ENCODE results near the gene ATG14.
"Not testable (repeated sequence)": the region's sequence is repeated elsewhere in the genome, so short reads cannot be mapped to it uniquely, and the experiment has no call there.

ATG14 gene

GRCh38 chr14:55386037-55386808, 25.4 kb downstream of the ATG14 start:
- no peak for TF ChIP-seq CTCF (conservative IDR thresholded peaks at IDR 0.05)
- H3K27ac ChIP-seq = no peak overlapping the region

GRCh38 chr14:55384536-55384935, 27.1 kb downstream of the ATG14 start:
- TF ChIP-seq CTCF (conservative IDR thresholded peaks at IDR 0.05) = no peak
- H3K27ac ChIP-seq = no peak overlapping the region

GRCh38 chr14:55383541-55384140, 28.0 kb downstream of the ATG14 start:
- H3K27ac ChIP-seq = no peak overlapping the region
- TF ChIP-seq CTCF (conservative IDR thresholded peaks at IDR 0.05) = no peak

GRCh38 chr14:55383056-55383466, 28.6 kb downstream of the ATG14 start:
- H3K27ac ChIP-seq = not testable (repeated sequence)

- no peak for TF ChIP-seq CTCF (conservative IDR thresholded peaks at IDR 0.05)
- H3K27ac ChIP-seq = no peak overlapping the region
Measured at GRCh38 chr14:55382483-55382882, 29.1 kb downstream of the ATG14 start.

GRCh38 chr14:55381561-55381960, 30.1 kb downstream of the ATG14 start:
- no peak for TF ChIP-seq CTCF (conservative IDR thresholded peaks at IDR 0.05)
- H3K27ac ChIP-seq = no peak overlapping the region

- H3K27ac ChIP-seq = no peak overlapping the region
- TF ChIP-seq CTCF (conservative IDR thresholded peaks at IDR 0.05) = no peak
Measured at GRCh38 chr14:55381040-55381439, 30.6 kb downstream of the ATG14 start.

- TF ChIP-seq CTCF (conservative IDR thresholded peaks at IDR 0.05) = no peak
Measured at GRCh38 chr14:55377236-55377635, 34.4 kb downstream of the ATG14 start.

More at GRCh38 chr14:55377236-55377635, 34.4 kb downstream of the ATG14 start:
- no peak overlapping the region for H3K27ac ChIP-seq

All from VCaP (cell line).